CD14-positive monocyte (primary cell): ENCODE measurements around the gene P2RX5. TPM values are rescaled to one million over a fixed set of nuclear protein-coding genes. Genes with fewer than 3 reads are reported as not detected.

Experiments used
- DNase-seq, 3 donors: peaks; one replicate each; pipeline ENCODE4 v3.0.0-alpha.2; 2011 to 2022
- H2AFZ ChIP-seq: 2 replicates; pipeline ENCODE4 v1.6.0; 2012; ENCODE audit warnings: mild to moderate bottlenecking, low read depth, low read length, inconsistent platforms; ENCODE audit not compliant: insufficient read depth, poor library complexity, severe bottlenecking
- H3K27ac ChIP-seq, 2 donors: 1 replicate in 1 of 2; 2 replicates in 1 of 2; pipeline ENCODE4 v1.5.1; 2012 to 2013; ENCODE audit warnings: low read length in 2 of 2, control low read depth in 1 of 2, inconsistent platforms in 1 of 2, low read depth in 1 of 2, mild to moderate bottlenecking in 1 of 2
- H3K27me3 ChIP-seq, 2 donors: one replicate each; pipeline versions ENCODE4 v1.6.0 to v1.6.1; 2011 to 2013; ENCODE audit warnings: low read length in 2 of 2; ENCODE audit not compliant: control insufficient read depth in 2 of 2, insufficient read depth in 2 of 2
- H3K36me3 ChIP-seq, 2 donors: replicated peaks in 1 of 2; 1 replicate in 1 of 2; 2 replicates in 1 of 2; pipeline versions ENCODE4 v1.5.1 to v1.6.1; 2012 to 2013; ENCODE audit warnings: low read length in 2 of 2, control low read depth in 1 of 2, inconsistent platforms in 1 of 2, mild to moderate bottlenecking in 1 of 2; ENCODE audit not compliant: insufficient read depth in 2 of 2, control insufficient read depth in 1 of 2
- H3K4me1 ChIP-seq, 2 donors: 1 replicate in 1 of 2; 2 replicates in 1 of 2; pipeline versions ENCODE4 v1.5.1 to v1.6.1; 2012 to 2013; ENCODE audit warnings: low read length in 2 of 2, control low read depth in 1 of 2, inconsistent platforms in 1 of 2, mild to moderate bottlenecking in 1 of 2, moderate library complexity in 1 of 2; ENCODE audit not compliant: insufficient read depth in 2 of 2, control insufficient read depth in 1 of 2
- H3K4me2 ChIP-seq: replicated peaks from 2 replicates; pipeline ENCODE3; 2012; ENCODE audit warnings: low read length, moderate library complexity, mild to moderate bottlenecking; ENCODE audit not compliant: poor library complexity, severe bottlenecking; ENCODE audit errors: extremely low read depth
- H3K4me3 ChIP-seq, 3 experiments: fragments of 200-600 bp in 1 of 3; sonication (generic) in 1 of 3; replicated peaks in 1 of 3; 1 replicate in 2 of 3; 2 replicates in 1 of 3; pipeline ENCODE4 v1.5.1; 2011 to 2013; ENCODE audit warnings: low read length in 3 of 3, mild to moderate bottlenecking in 3 of 3, control low read depth in 2 of 3, low read depth in 2 of 3, inconsistent platforms in 1 of 3, moderate library complexity in 1 of 3
- H3K79me2 ChIP-seq: 2 replicates; pipeline ENCODE4 v1.6.0; 2012; ENCODE audit warnings: mild to moderate bottlenecking, control low read depth, inconsistent platforms, low read length, moderate library complexity; ENCODE audit not compliant: insufficient read depth
- H3K9ac ChIP-seq: 2 replicates; pipeline ENCODE4 v1.6.0; 2017; ENCODE audit warnings: low read length, mild to moderate bottlenecking; ENCODE audit not compliant: insufficient read depth, poor library complexity, severe bottlenecking
- H3K9me3 ChIP-seq, 2 donors: replicated peaks in 1 of 2; 1 replicate in 1 of 2; 2 replicates in 1 of 2; pipeline versions ENCODE4 v1.5.1 to v1.6.1; 2012 to 2013; ENCODE audit warnings: low read length in 2 of 2, control low read depth in 1 of 2; ENCODE audit not compliant: control insufficient read depth in 1 of 2, insufficient read depth in 1 of 2
- H4K20me1 ChIP-seq: 2 replicates; pipeline ENCODE4 v1.6.0; 2012; ENCODE audit warnings: mild to moderate bottlenecking, low read length, control low read depth, moderate library complexity; ENCODE audit not compliant: insufficient read depth
- H3K27ac Mint-ChIP-seq, 7 donors: one replicate each; pipeline ENCODE4 v1.8.0; 2020; ENCODE audit warnings: mild to moderate bottlenecking in 7 of 7, mixed read lengths in 7 of 7, moderate library complexity in 6 of 7, inconsistent platforms in 2 of 7
- H3K27me3 Mint-ChIP-seq, 3 donors: one replicate each; pipeline ENCODE4 v1.8.0; 2021 to 2022; ENCODE audit warnings: low read depth in 3 of 3, mild to moderate bottlenecking in 3 of 3, mixed read lengths in 3 of 3, moderate library complexity in 3 of 3, inconsistent platforms in 1 of 3
- H3K36me3 Mint-ChIP-seq, 2 donors: one replicate each; pipeline ENCODE4 v1.8.0; 2020; ENCODE audit warnings: mixed read lengths in 2 of 2, inconsistent platforms in 1 of 2, mild to moderate bottlenecking in 1 of 2
- H3K4me1 Mint-ChIP-seq: one replicate; pipeline ENCODE4 v1.8.0; 2020; ENCODE audit warnings: mild to moderate bottlenecking, mixed read lengths
- H3K4me3 Mint-ChIP-seq, 2 donors: one replicate each; pipeline ENCODE4 v1.8.0; 2020; ENCODE audit warnings: mild to moderate bottlenecking in 2 of 2, mixed read lengths in 2 of 2, moderate library complexity in 1 of 2
- H3K9me3 Mint-ChIP-seq, 7 donors: one replicate each; pipeline ENCODE4 v1.8.0; 2020 to 2022; ENCODE audit warnings: mixed read lengths in 7 of 7, mild to moderate bottlenecking in 6 of 7, moderate library complexity in 6 of 7, inconsistent platforms in 2 of 7
- WGBS: methylation state at CpG from one replicate; pipeline ENCODE4 v1.1.5; 2013; ENCODE audit warnings: missing lambda C conversion rate; ENCODE audit not compliant: insufficient coverage; 5-methylcytosine and 5-hydroxymethylcytosine counted together
- intact Hi-C, 2 donors: fragments of 100-400 bp; cut with micrococcal nuclease; formaldehyde crosslinking; loops; one replicate each; pipeline versions ENCODE4 v1.15.0 to v1.15.1; 2023
- polyA plus RNA-seq, 3 donors: library from polyadenylated mRNA; depleted of rRNA in 1 of 3; unstranded in 2 of 3; stranded (reverse) in 1 of 3; fragments of 300-500 nt in 2 of 3; fragments of >200 nt in 1 of 3; fragmentation: Illumina TruSeq in 2 of 3; gene quantifications; 1 replicate in 2 of 3; 2 replicates in 1 of 3; pipeline ENCODE4 v1.2.3, GENCODE V29; 2012 to 2021
- TF ChIP-seq, protein P1 (sequence below): fragments of 200-600 bp; IDR thresholded peaks from one replicate; pipeline ENCODE4 v1.8.0; 2022; ENCODE audit warnings: antibody characterized with exemption, mild to moderate bottlenecking

P2RX5 gene
- polyA plus RNA-seq, 3 donors = 0.64 to 8.8 (median 3.4) TPM

DNA sequence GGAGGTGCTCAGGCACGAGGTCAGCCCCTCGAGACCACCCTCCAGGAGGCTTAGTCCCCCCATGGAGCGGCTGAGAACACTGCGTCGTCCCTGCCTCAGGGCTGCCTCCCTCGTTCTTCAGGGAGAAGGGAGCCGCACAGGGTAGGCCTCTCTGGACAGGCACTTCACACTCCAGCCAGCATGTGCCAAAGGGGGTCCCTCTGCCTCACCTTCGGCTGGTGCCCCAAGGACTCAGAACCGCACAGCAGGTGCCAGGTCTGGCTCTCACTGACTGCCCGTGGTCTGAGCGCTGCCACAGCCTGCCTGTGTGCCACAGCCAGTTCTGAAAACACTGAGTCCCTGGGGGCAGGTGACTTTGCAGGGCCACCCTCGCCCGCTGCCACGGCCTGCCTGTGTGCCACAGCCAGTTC is 7.1 kb downstream of the P2RX5 start:
- Mint-ChIP-seq H3K4me1 (peaks cover 2% of the 10 kb centered on the region), H3K27me3 (peaks cover 7 to 16% (median 15%) of the 10 kb centered on the region in 3 donors), H3K4me3 (no peak overlapping the region), H3K9me3 (peaks cover 0 to 3% (median 0%) of the 10 kb centered on the region in 7 donors), H3K36me3 (peaks cover 0 to 1% of the 10 kb centered on the region in 2 donors), H3K27ac (no peak overlapping the region)
- TF ChIP-seq, protein P1, sequence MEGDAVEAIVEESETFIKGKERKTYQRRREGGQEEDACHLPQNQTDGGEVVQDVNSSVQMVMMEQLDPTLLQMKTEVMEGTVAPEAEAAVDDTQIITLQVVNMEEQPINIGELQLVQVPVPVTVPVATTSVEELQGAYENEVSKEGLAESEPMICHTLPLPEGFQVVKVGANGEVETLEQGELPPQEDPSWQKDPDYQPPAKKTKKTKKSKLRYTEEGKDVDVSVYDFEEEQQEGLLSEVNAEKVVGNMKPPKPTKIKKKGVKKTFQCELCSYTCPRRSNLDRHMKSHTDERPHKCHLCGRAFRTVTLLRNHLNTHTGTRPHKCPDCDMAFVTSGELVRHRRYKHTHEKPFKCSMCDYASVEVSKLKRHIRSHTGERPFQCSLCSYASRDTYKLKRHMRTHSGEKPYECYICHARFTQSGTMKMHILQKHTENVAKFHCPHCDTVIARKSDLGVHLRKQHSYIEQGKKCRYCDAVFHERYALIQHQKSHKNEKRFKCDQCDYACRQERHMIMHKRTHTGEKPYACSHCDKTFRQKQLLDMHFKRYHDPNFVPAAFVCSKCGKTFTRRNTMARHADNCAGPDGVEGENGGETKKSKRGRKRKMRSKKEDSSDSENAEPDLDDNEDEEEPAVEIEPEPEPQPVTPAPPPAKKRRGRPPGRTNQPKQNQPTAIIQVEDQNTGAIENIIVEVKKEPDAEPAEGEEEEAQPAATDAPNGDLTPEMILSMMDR = no peak
- no peak for DNase-seq
- H2AFZ ChIP-seq = no peak overlapping the region
- no peaks in the 10 kb centered on the region for H4K20me1 ChIP-seq
- no peaks in the 10 kb centered on the region for H3K36me3 ChIP-seq
- WGBS = 92% methylated on average over 11 of the region's 14 CpGs
- no peak overlapping the region for H3K4me2 ChIP-seq
- H3K4me1 ChIP-seq = no peaks in the 10 kb centered on the region
- H3K9me3 ChIP-seq = no peaks in the 10 kb centered on the region
- H3K27ac ChIP-seq = no peak overlapping the region
- no peaks in the 10 kb centered on the region for H3K79me2 ChIP-seq
- no peaks in the 10 kb centered on the region for H3K27me3 ChIP-seq
- H3K4me3 ChIP-seq = no peak overlapping the region
- H3K9ac ChIP-seq = no peak overlapping the region
- intact Hi-C loops = no loop called here

DNA sequence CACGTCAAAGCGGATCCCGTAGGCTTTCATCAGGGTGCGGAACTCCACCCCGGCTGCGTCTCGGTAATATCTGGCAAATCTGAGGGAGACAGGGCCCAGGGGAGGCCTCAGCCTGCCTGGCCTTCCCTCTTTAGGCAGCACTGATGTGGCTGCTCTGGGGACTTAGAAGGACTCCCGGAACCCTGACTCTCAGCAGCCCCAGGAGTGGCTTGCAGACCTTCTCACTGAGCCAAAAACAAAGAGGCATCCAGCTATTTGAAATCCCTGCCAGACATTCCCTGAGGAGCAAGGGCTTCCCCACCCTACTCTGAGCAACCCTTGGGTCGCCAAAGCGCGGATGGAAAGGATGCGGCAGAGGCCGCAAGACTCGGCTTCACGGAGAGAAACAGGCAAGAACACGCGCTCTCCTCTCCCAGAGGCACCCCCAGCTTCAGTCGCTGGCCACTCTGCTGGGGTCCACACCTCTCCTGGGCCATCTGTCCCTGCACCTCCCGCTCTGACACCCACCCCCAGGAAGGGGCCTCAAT is 7.9 kb downstream of the P2RX5 start:
- TF ChIP-seq, protein P1 = no peak
- no peak overlapping the region for H3K9ac ChIP-seq
- Mint-ChIP-seq H3K27me3 (peaks cover 6 to 13% (median 13%) of the 10 kb centered on the region in 3 donors), H3K36me3 (peaks cover 0 to 1% of the 10 kb centered on the region in 2 donors), H3K27ac (peak overlapping the region in 2 of 7 donors; percentile 10 to 60), H3K4me1 (peaks cover 4% of the 10 kb centered on the region), H3K9me3 (peaks cover 0 to 3% (median 0%) of the 10 kb centered on the region in 7 donors), H3K4me3 (no peak overlapping the region)
- no peaks in the 10 kb centered on the region for H3K9me3 ChIP-seq
- no peaks in the 10 kb centered on the region for H3K79me2 ChIP-seq
- H3K4me1 ChIP-seq = no peaks in the 10 kb centered on the region
- 86% methylated on average over 19 of the region's 19 CpGs for WGBS
- no peaks in the 10 kb centered on the region for H3K27me3 ChIP-seq
- H3K27ac ChIP-seq = no peak overlapping the region
- H3K4me3 ChIP-seq = no peak overlapping the region
- H3K36me3 ChIP-seq = no peaks in the 10 kb centered on the region
- no peak overlapping the region for H2AFZ ChIP-seq
- no peak for DNase-seq
- no peak overlapping the region for H3K4me2 ChIP-seq
- intact Hi-C loops = no loop called here
- no peaks in the 10 kb centered on the region for H4K20me1 ChIP-seq
